B cell (primary cell): ENCODE data around the gene CACNB4.

Source experiments
- CTCF ChIP-seq: fragments of 200-600 bp; IDR thresholded peaks from one replicate; pipeline ENCODE4 v1.8.0; 2022; ENCODE audit warnings: antibody characterized with exemption, mild to moderate bottlenecking
- EZH2 ChIP-seq: IDR thresholded peaks from 2 replicates; pipeline ENCODE4 v1.6.1; 2012; ENCODE audit warnings: borderline replicate concordance, low read depth, mild to moderate bottlenecking, moderate library complexity, low read length; ENCODE audit not compliant: insufficient read depth, poor library complexity, severe bottlenecking

- TF ChIP-seq EZH2 (no peak), CTCF (no peak)
These were observed 36.4 kb downstream of the CACNB4 start for GRCh38 chr2:152062125-152063091.
